Upper lobe of left lung (tissue), 4 donors: ENCODE data around the gene CRACDL.

Experiments used
- EP300 ChIP-seq, 4 donors: sonication (generic); formaldehyde crosslinking; IDR thresholded peaks; one replicate each; pipeline ENCODE4 v1.5.1; 2017; ENCODE audit warnings: antibody characterized with exemption in 4 of 4, control low read depth in 2 of 4
- POLR2A ChIP-seq, 4 donors: fragments of 450-650 bp; IDR thresholded peaks; one replicate each; pipeline ENCODE4 v1.5.1; 2016 to 2017; ENCODE audit warnings: antibody characterized with exemption in 4 of 4, mild to moderate bottlenecking in 2 of 4
- TF ChIP-seq, protein P1 (sequence below), 6 experiments: fragments of 450-650 bp in 4 of 6; fragments of 200-600 bp in 2 of 6; sonication (generic) in 2 of 6; IDR thresholded peaks; one replicate each; pipeline ENCODE4 v1.5.1; 2016 to 2019; ENCODE audit warnings: antibody characterized with exemption in 6 of 6

DNA sequence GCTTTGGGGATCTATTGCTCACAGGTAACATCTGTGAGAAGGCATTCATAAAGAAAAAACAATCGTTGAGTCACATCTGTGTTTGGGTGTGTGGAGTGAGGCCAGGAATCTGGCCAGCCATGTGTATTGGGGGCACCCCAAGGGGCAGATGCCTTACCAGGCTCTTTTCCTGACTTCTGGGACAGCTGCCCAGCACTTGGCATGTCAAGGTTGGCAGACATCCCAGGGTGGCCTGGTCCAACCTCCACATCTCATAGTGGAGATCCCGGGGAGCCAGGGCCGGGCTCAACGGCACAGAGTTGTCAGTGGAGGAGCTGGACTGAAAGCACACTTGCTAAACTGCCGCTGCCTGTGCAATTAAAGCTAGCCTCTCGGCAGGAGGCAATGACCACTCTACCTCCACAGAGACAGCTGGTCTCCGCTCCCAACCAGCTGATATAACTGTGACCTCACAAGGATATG is 129.8 kb downstream of the CRACDL start:
- TF ChIP-seq EP300 (IDR thresholded peaks at IDR 0.05), result no peak
- TF ChIP-seq, protein P1, sequence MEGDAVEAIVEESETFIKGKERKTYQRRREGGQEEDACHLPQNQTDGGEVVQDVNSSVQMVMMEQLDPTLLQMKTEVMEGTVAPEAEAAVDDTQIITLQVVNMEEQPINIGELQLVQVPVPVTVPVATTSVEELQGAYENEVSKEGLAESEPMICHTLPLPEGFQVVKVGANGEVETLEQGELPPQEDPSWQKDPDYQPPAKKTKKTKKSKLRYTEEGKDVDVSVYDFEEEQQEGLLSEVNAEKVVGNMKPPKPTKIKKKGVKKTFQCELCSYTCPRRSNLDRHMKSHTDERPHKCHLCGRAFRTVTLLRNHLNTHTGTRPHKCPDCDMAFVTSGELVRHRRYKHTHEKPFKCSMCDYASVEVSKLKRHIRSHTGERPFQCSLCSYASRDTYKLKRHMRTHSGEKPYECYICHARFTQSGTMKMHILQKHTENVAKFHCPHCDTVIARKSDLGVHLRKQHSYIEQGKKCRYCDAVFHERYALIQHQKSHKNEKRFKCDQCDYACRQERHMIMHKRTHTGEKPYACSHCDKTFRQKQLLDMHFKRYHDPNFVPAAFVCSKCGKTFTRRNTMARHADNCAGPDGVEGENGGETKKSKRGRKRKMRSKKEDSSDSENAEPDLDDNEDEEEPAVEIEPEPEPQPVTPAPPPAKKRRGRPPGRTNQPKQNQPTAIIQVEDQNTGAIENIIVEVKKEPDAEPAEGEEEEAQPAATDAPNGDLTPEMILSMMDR (IDR thresholded peaks at IDR 0.05), result no peak
- no peak for TF ChIP-seq POLR2A (IDR thresholded peaks at IDR 0.05)
